Neural progenitor cell (in vitro differentiated cells): ENCODE results near the gene TLCD2. TPM values are rescaled to one million over a fixed set of nuclear protein-coding genes. Genes with fewer than 3 reads are reported as not detected.

Experiments used
- DNase-seq: peaks from one replicate; pipeline ENCODE4 v3.0.0-alpha.2; 2016; ENCODE audit warnings: low spot score
- H2AFZ ChIP-seq: fragments of 200-600 bp; sonication (generic); replicated peaks from 2 replicates; pipeline ENCODE4 v1.6.1; 2016; ENCODE audit warnings: antibody characterized with exemption
- H3F3A ChIP-seq: fragments of 200-600 bp; sonication (generic); 2 replicates; pipeline ENCODE4 v1.6.1; 2016; ENCODE audit warnings: antibody characterized with exemption, low read depth
- H3K27ac ChIP-seq: fragments of 200-600 bp; sonication (generic); 2 replicates; pipeline ENCODE4 v1.5.1; 2016; ENCODE audit warnings: mild to moderate bottlenecking
- H3K27me3 ChIP-seq: fragments of 200-600 bp; sonication (generic); 2 replicates; pipeline ENCODE4 v1.6.1; 2016; ENCODE audit warnings: mild to moderate bottlenecking, moderate library complexity
- H3K36me3 ChIP-seq: fragments of 200-600 bp; sonication (generic); 2 replicates; pipeline ENCODE4 v1.5.1; 2016
- H3K4me1 ChIP-seq: fragments of 200-600 bp; sonication (generic); 2 replicates; pipeline ENCODE4 v1.6.1; 2016; ENCODE audit warnings: mixed run types
- H3K4me2 ChIP-seq: fragments of 200-600 bp; sonication (generic); 2 replicates; pipeline ENCODE4 v1.6.1; 2016
- H3K4me3 ChIP-seq: fragments of 200-600 bp; sonication (generic); 2 replicates; pipeline ENCODE4 v1.5.1; 2016
- H3K79me2 ChIP-seq: fragments of 200-600 bp; sonication (generic); 2 replicates; pipeline ENCODE4 v1.6.1; 2016; ENCODE audit warnings: low read depth
- H3K9ac ChIP-seq: fragments of 200-600 bp; sonication (generic); 2 replicates; pipeline ENCODE4 v1.6.1; 2016
- H3K9me3 ChIP-seq: fragments of 200-600 bp; sonication (generic); 2 replicates; pipeline ENCODE4 v1.5.1; 2016; ENCODE audit warnings: low read depth
- H4K20me1 ChIP-seq: fragments of 200-600 bp; sonication (generic); 2 replicates; pipeline ENCODE4 v1.6.1; 2016; ENCODE audit warnings: low read depth
- H3K27ac Mint-ChIP-seq: 3 replicates; pipeline ENCODE4 v1.8.0; 2021; ENCODE audit warnings: mixed read lengths
- H3K27me3 Mint-ChIP-seq: 2 replicates; pipeline ENCODE4 v1.8.0; 2022; ENCODE audit warnings: low read depth, mild to moderate bottlenecking, inconsistent platforms, moderate library complexity, mixed read lengths; ENCODE audit not compliant: insufficient read depth
- H3K36me3 Mint-ChIP-seq: 3 replicates; pipeline ENCODE4 v1.8.0; 2021; ENCODE audit warnings: mixed read lengths
- H3K4me1 Mint-ChIP-seq: 3 replicates; pipeline ENCODE4 v1.8.0; 2021; ENCODE audit warnings: mixed read lengths
- H3K4me3 Mint-ChIP-seq: 3 replicates; pipeline ENCODE4 v1.8.0; 2021; ENCODE audit warnings: mild to moderate bottlenecking, moderate library complexity, mixed read lengths
- H3K9me3 Mint-ChIP-seq: 3 replicates; pipeline ENCODE4 v1.8.0; 2020; ENCODE audit warnings: mixed read lengths
- EZH2 ChIP-seq: fragments of 200-600 bp; sonication (generic); IDR thresholded peaks from 2 replicates; pipeline ENCODE4 v1.6.1; 2017; ENCODE audit warnings: antibody characterized with exemption, mild to moderate bottlenecking, moderate library complexity
- EZH2phosphoT487 ChIP-seq: fragments of 200-600 bp; sonication (generic); IDR thresholded peaks from 2 replicates; pipeline ENCODE4 v1.6.1; 2017; ENCODE audit warnings: antibody characterized with exemption
- total RNA-seq: library from RNA; depleted of rRNA; stranded (reverse); fragments of >200 nt; gene quantifications from 2 replicates; pipeline ENCODE4 v1.2.3, GENCODE V29; 2015; ENCODE audit warnings: low replicate concordance
- TF ChIP-seq, protein P1 (sequence below): fragments of 200-600 bp; sonication (generic); IDR thresholded peaks from 2 replicates; pipeline ENCODE4 v1.5.1; 2017; ENCODE audit warnings: antibody characterized with exemption, mild to moderate bottlenecking

The TLCD2 gene
- total RNA-seq, 1 donor from 2014 or later, result 0.15 TPM

DNA sequence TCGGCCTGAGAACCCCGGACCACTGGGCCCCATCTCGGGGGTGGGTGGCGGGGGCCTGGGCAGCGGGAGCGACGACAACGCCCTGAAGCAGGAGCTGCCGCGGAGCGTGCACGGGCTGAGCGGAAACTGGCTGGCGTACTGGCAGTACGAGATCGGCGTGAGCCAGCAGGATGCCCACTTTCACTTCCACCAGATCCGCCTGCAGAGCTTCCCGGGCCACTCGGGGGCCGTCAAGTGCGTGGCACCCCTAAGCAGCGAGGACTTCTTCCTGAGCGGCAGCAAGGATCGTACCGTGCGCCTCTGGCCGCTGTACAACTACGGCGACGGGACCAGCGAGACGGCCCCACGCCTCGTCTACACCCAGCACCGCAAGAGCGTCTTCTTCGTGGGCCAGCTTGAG is 23.6 kb upstream of the TLCD2 start:
- Mint-ChIP-seq H3K27ac (no peak overlapping the region), H3K4me1 (peaks cover 16% of the 10 kb centered on the region), H3K4me3 (no peak overlapping the region), H3K27me3 (no peaks in the 10 kb centered on the region), H3K36me3 (peaks cover 3% of the 10 kb centered on the region), H3K9me3 (no peaks in the 10 kb centered on the region)
- Histone ChIP-seq H3K4me3 (no peak overlapping the region), H3K4me2 (no peak overlapping the region), H4K20me1 (no peaks in the 10 kb centered on the region), H3K79me2 (no peaks in the 10 kb centered on the region), H3K4me1 (no peaks in the 10 kb centered on the region), H3K9ac (no peak overlapping the region), H3K36me3 (no peaks in the 10 kb centered on the region), H3F3A (no peaks in the 10 kb centered on the region), H3K27ac (no peak overlapping the region), H2AFZ (no peak overlapping the region), H3K9me3 (no peaks in the 10 kb centered on the region), H3K27me3 (no peaks in the 10 kb centered on the region)
- DNase-seq, result no peak
- TF ChIP-seq, protein P1, sequence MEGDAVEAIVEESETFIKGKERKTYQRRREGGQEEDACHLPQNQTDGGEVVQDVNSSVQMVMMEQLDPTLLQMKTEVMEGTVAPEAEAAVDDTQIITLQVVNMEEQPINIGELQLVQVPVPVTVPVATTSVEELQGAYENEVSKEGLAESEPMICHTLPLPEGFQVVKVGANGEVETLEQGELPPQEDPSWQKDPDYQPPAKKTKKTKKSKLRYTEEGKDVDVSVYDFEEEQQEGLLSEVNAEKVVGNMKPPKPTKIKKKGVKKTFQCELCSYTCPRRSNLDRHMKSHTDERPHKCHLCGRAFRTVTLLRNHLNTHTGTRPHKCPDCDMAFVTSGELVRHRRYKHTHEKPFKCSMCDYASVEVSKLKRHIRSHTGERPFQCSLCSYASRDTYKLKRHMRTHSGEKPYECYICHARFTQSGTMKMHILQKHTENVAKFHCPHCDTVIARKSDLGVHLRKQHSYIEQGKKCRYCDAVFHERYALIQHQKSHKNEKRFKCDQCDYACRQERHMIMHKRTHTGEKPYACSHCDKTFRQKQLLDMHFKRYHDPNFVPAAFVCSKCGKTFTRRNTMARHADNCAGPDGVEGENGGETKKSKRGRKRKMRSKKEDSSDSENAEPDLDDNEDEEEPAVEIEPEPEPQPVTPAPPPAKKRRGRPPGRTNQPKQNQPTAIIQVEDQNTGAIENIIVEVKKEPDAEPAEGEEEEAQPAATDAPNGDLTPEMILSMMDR, result no peak
- no peak for TF ChIP-seq EZH2phosphoT487
- TF ChIP-seq EZH2, result no peak

DNA sequence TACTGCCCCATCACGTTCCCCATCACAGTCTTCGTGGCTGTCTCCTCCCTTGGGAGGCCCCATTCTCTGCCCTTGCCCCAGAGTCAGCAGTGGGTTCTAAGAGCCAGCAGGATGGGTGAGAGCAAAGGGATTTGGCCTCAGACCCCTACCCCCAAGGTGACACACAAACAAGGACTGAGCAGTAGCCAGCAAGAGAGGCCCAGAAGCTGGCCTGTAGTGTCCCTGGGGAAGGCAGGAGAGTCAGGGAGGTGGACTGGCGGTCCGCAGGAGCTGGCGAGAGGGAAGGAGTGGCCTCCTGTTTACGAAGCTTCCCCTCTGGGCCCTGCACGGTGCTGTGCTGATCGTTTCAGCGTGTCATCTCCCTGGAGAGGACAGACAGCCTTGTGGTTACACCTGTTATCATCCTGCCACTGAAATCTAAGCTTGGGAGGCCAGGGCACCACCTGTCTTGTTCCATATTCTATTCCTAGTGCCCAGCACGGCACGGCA is 22.7 kb upstream of the TLCD2 start:
- Histone ChIP-seq H4K20me1 (no peaks in the 10 kb centered on the region), H3K36me3 (no peaks in the 10 kb centered on the region)

DNA sequence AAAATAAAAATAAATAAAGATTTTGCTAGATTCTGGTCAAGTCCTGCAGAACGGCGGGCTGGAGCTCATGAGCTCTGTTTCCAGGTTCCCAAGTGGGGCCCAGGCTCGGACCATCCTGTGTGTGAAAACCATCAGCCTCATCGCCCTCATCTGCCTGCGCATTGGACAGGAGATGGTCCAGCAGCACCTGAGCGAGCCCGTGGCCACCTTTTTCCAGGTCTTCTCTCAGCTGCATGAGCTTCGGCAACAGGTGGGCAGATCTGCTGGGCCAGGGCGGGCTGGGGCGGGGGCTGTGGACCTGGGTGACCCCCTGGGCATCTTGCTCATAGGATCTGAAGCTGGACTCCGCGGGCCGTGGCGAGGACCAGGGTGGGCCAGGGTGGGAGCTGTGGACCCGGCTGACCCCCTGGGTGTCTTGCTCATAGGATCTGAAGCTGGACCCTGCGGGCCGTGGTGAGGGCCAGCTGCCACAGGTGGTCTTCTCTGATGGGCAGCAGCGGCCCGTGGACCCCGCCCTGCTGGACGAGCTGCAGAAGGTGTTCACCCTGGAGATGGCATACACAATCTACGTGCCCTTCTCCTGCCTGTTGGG is 22.2 kb upstream of the TLCD2 start:
- peaks cover 16% of the 10 kb centered on the region for H3K4me1 Mint-ChIP-seq
- Histone ChIP-seq H3K9ac (no peak overlapping the region), H3F3A (no peaks in the 10 kb centered on the region), H3K36me3 (no peaks in the 10 kb centered on the region), H3K27ac (no peak overlapping the region), H3K4me3 (no peak overlapping the region), H2AFZ (no peak overlapping the region), H3K9me3 (no peaks in the 10 kb centered on the region), H3K4me2 (no peak overlapping the region), H3K79me2 (no peaks in the 10 kb centered on the region), H3K27me3 (no peaks in the 10 kb centered on the region), H4K20me1 (no peaks in the 10 kb centered on the region), H3K4me1 (no peaks in the 10 kb centered on the region)
- peaks cover 3% of the 10 kb centered on the region for H3K36me3 Mint-ChIP-seq
- no peak overlapping the region for H3K4me3 Mint-ChIP-seq
- peaks cover 2% of the 10 kb centered on the region for H3K27me3 Mint-ChIP-seq
- H3K9me3 Mint-ChIP-seq, result no peaks in the 10 kb centered on the region
- DNase-seq, result no peak
- TF ChIP-seq EZH2phosphoT487 (no peak), EZH2 (no peak)
- TF ChIP-seq, protein P1, result no peak
- H3K27ac Mint-ChIP-seq, result no peak overlapping the region

More for the DNA sequence above, 22.7 kb upstream of the TLCD2 start:
- Histone ChIP-seq H3F3A (no peaks in the 10 kb centered on the region), H3K4me3 (no peak overlapping the region), H2AFZ (no peak overlapping the region), H3K79me2 (no peaks in the 10 kb centered on the region), H3K27ac (no peak overlapping the region), H3K27me3 (no peaks in the 10 kb centered on the region), H3K9ac (no peak overlapping the region), H3K4me1 (no peaks in the 10 kb centered on the region), H3K4me2 (no peak overlapping the region), H3K9me3 (no peaks in the 10 kb centered on the region)
- H3K36me3 Mint-ChIP-seq, result peaks cover 3% of the 10 kb centered on the region
- no peak overlapping the region for H3K4me3 Mint-ChIP-seq
- no peak for TF ChIP-seq EZH2phosphoT487
- TF ChIP-seq, protein P1, result no peak
- no peak for TF ChIP-seq EZH2
- H3K4me1 Mint-ChIP-seq, result peaks cover 16% of the 10 kb centered on the region
- peaks cover 2% of the 10 kb centered on the region for H3K27me3 Mint-ChIP-seq
- H3K9me3 Mint-ChIP-seq, result no peaks in the 10 kb centered on the region
- no peak overlapping the region for H3K27ac Mint-ChIP-seq
- no peak for DNase-seq
